K562 (cell line): ENCODE data around the gene CNPY4. TPM values are rescaled to one million over a fixed set of nuclear protein-coding genes. Genes with fewer than 3 reads are reported as not detected.
A peak's percentile ranks its signal among the peaks of the same experiment; 100 is the strongest.

Source experiments
- ASH1L ChIP-seq: fragments of 450-650 bp; IDR thresholded peaks from 2 replicates; pipeline ENCODE4 v1.6.1; 2018; ENCODE audit warnings: borderline replicate concordance, mild to moderate bottlenecking, low read depth; ENCODE audit not compliant: partially characterized antibody
- NR2C1 ChIP-seq, 2 experiments: fragments of 450-650 bp; IDR thresholded peaks; 2 replicates each; pipeline ENCODE4 v1.6.1; 2017; ENCODE audit warnings: mild to moderate bottlenecking in 2 of 2, antibody characterized with exemption in 1 of 2, inconsistent platforms in 1 of 2, missing compliant biosample characterization in 1 of 2, missing genetic modification characterization in 1 of 2
- TCF3 ChIP-seq: sonication (generic); formaldehyde crosslinking; IDR thresholded peaks from 2 replicates; pipeline ENCODE4 v1.4.0; 2020; ENCODE audit warnings: mild to moderate bottlenecking, missing genetic modification reagents
- ZNF3 ChIP-seq: fragments of 250-450 bp; sonication (Bioruptor Pico); IDR thresholded peaks from 2 replicates; pipeline ENCODE4 v1.5.0; 2021; ENCODE audit warnings: mild to moderate bottlenecking, moderate library complexity
- polyA plus RNA-seq, 8 experiments: library from polyadenylated mRNA; depleted of rRNA in 4 of 8; stranded (reverse) in 5 of 8; unstranded in 3 of 8; fragments of >200 nt; fragmentation: Nextera tagmentation in 2 of 8; fragmentation: Illumina TruSeq in 1 of 8; extraction: Ambion mirVana in 2 of 8; extraction: Trizol in 1 of 8; gene quantifications; 2 replicates each; pipeline versions ENCODE4 v1.2.1 to v1.2.3, GENCODE V29; 2011 to 2014; ENCODE audit warnings: inconsistent platforms in 1 of 8, missing spikeins in 1 of 8
- total RNA-seq, 7 experiments: library from RNA; depleted of rRNA in 6 of 7; stranded (reverse); fragments of >200 nt in 6 of 7; fragmentation: Illumina TruSeq in 2 of 7; extraction: Trizol in 2 of 7; gene quantifications; 2 replicates each; pipeline versions ENCODE4 v1.2.1 to v1.2.3, GENCODE V29; 2011 to 2021; ENCODE audit warnings: low replicate concordance in 1 of 7
- TF ChIP-seq, protein P1 (sequence below), 2 experiments: fragments of 450-650 bp in 1 of 2; sonication (generic) in 1 of 2; formaldehyde crosslinking; conservative IDR thresholded peaks; 2 replicates each; pipeline versions ENCODE4 v1.4.0 to v1.8.1; 2020 to 2022; ENCODE audit warnings: mild to moderate bottlenecking in 1 of 2, missing genetic modification reagents in 1 of 2
- TF ChIP-seq, protein P2 (sequence below): fragments of 450-650 bp; IDR thresholded peaks from 2 replicates; pipeline ENCODE4 v1.6.1; 2017; ENCODE audit warnings: antibody characterized with exemption

The CNPY4 gene
- total and polyA plus RNA-seq, 9 of the 15 experiments (the other 6 are each of a cell fraction or from before 2014, with no cell fraction given) = 1.9 to 11.2 (median 7.0) TPM

DNA sequence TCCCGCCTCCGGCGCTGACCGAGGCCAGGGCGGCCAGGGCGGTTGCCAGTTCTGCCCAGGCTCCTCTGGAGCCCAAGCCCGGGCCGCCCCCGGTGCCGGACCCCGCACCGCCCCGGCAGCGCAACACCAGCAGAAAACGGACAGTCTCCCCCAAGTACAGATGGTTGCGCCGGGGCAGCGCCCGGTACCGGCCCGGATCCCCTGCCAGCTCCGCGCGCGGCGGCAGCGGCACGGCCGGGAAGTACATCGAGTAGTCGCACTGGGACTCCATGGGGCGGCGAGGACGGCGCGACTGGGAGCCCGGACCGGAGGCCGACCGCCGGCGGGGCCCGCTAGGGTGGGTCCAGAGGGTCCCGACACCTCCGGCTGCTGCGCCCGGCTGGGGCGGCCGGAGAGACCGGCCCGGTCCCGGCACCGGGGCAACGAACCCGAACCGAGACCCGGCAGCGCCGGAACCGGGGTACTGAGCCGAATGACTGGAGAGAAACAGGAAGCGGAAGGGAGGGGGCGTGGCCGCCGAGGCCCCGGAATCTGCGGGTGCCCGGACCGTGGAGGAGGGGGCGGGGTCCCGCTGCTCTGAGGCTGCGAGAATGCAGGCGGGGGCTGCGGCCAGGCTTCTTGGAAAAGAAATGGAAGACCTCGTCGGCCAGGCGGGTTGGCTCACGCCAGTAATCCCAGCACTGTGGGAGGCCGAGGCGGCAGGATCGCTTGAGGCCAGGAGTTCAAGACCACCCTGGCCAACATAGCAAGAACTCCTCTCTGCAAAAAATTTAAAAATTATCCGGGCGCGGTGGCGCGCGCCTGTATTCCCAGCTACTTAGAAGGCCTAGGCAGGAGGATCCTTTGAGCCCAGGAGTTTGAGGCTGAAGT is 39.0 kb downstream of the CNPY4 start, which contains the start of gene TRAPPC14 (continued):
- TF ChIP-seq TCF3 (CRISPR knock-in tag) (peak; percentile 35; the same call in 1 of the 2 replicates), NR2C1 (IDR thresholded peaks at IDR 0.05) (no peak), NR2C1 (tag; IDR thresholded peaks at IDR 0.05) (peak; percentile 72; the same call in 1 of the 2 replicates), ZNF3 (CRISPR knock-in tag) (no peak), ASH1L (no peak)
- TF ChIP-seq, protein P1, sequence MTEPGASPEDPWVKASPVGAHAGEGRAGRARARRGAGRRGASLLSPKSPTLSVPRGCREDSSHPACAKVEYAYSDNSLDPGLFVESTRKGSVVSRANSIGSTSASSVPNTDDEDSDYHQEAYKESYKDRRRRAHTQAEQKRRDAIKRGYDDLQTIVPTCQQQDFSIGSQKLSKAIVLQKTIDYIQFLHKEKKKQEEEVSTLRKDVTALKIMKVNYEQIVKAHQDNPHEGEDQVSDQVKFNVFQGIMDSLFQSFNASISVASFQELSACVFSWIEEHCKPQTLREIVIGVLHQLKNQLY (CRISPR knock-in tag; conservative IDR thresholded peaks at IDR 0.05) = 0 out of 4 replicates have a peak, but pooled peaks of 1 of the 2 experiments have one; percentile 57
- TF ChIP-seq, protein P2, sequence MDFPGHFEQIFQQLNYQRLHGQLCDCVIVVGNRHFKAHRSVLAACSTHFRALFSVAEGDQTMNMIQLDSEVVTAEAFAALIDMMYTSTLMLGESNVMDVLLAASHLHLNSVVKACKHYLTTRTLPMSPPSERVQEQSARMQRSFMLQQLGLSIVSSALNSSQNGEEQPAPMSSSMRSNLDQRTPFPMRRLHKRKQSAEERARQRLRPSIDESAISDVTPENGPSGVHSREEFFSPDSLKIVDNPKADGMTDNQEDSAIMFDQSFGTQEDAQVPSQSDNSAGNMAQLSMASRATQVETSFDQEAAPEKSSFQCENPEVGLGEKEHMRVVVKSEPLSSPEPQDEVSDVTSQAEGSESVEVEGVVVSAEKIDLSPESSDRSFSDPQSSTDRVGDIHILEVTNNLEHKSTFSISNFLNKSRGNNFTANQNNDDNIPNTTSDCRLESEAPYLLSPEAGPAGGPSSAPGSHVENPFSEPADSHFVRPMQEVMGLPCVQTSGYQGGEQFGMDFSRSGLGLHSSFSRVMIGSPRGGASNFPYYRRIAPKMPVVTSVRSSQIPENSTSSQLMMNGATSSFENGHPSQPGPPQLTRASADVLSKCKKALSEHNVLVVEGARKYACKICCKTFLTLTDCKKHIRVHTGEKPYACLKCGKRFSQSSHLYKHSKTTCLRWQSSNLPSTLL = no peak
